ENCODE data around the gene ABHD17C. TPM values are rescaled to one million over a fixed set of nuclear protein-coding genes. Genes with fewer than 3 reads are reported as not detected.

ABHD17C gene
- total RNA-seq, 1 donor = 11.6 TPM

DNA sequence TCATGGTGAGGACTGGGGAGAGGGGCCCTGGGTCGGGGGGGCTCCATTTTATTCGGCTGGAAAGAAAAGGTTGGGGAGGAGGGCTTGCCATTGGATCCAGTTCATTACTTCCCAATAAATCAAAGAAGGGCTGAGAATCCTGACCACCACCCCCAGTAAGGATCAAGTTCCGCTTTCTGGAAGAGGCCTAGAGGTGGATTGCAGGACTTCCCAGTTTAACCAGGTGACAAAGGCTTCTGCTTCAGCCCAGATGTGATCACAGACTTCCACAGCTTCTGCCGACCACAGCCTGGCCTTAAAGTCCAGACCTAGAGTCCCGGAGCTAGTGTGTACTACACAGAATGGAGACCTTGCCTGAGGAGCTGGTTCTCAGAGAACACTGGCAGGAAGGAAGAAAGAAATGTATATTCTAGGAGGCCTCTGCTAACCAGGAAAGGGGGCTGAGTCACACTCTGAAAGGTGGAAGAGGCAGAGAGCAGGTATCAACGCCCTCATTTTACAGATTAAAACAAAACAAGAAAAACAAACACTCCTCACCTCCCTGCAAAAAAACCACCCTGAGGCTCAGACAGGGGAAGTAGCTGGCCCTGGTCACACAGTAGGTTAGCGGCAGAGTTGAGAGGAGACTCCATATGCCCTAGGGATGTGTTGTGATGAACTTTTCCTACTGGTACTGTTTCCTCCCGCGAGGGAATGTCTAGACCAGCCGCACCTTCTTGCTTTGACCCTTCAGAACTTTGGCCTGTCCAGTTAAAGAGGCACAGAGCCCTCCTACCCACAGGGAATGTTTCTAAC lies 82.9 kb downstream of the ABHD17C start:
- Histone ChIP-seq H2AFZ (ENCODE audit: low read length) (no peak overlapping the region), H3K4me2 (ENCODE audit: insufficient read depth, low read length) (peak overlapping the region; percentile 92), H3K27me3 (ENCODE audit: insufficient read depth, low read length) (no peaks in the 10 kb centered on the region), H3K4me3 (ENCODE audit: insufficient read depth, low read length) (peak overlapping the region; percentile 84), H3K79me2 (ENCODE audit: insufficient read depth, low read length) (peaks cover 27% of the 10 kb centered on the region), H3K36me3 (ENCODE audit: insufficient read depth, low read length) (peaks cover 32% of the 10 kb centered on the region), H3K4me1 (ENCODE audit: insufficient read depth, low read length) (peaks cover 40% of the 10 kb centered on the region), H3K27ac (ENCODE audit: low read depth, low read length) (peak overlapping the region; percentile 86), H4K20me1 (ENCODE audit: insufficient read depth, low read length) (peaks cover 35% of the 10 kb centered on the region), H3K9me3 (ENCODE audit: low read depth, low read length) (no peaks in the 10 kb centered on the region)
- TF ChIP-seq, protein P1, sequence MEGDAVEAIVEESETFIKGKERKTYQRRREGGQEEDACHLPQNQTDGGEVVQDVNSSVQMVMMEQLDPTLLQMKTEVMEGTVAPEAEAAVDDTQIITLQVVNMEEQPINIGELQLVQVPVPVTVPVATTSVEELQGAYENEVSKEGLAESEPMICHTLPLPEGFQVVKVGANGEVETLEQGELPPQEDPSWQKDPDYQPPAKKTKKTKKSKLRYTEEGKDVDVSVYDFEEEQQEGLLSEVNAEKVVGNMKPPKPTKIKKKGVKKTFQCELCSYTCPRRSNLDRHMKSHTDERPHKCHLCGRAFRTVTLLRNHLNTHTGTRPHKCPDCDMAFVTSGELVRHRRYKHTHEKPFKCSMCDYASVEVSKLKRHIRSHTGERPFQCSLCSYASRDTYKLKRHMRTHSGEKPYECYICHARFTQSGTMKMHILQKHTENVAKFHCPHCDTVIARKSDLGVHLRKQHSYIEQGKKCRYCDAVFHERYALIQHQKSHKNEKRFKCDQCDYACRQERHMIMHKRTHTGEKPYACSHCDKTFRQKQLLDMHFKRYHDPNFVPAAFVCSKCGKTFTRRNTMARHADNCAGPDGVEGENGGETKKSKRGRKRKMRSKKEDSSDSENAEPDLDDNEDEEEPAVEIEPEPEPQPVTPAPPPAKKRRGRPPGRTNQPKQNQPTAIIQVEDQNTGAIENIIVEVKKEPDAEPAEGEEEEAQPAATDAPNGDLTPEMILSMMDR (IDR thresholded peaks at IDR 0.05; ENCODE audit: extremely low read depth, low read depth, low read length) = no peak
- DNase-seq (ENCODE audit: insufficient read length, low spot score, missing footprints) = peak; percentile 69

- Histone ChIP-seq H3K4me3 (ENCODE audit: insufficient read depth, low read length) (peak overlapping the region; percentile 84), H2AFZ (ENCODE audit: low read length) (peak overlapping the region; percentile 6), H3K27me3 (ENCODE audit: insufficient read depth, low read length) (no peaks in the 10 kb centered on the region), H3K4me2 (ENCODE audit: insufficient read depth, low read length) (peak overlapping the region; percentile 92), H3K27ac (ENCODE audit: low read depth, low read length) (peak overlapping the region; percentile 86), H3K9me3 (ENCODE audit: low read depth, low read length) (no peaks in the 10 kb centered on the region), H3K4me1 (ENCODE audit: insufficient read depth, low read length) (peaks cover 40% of the 10 kb centered on the region), H4K20me1 (ENCODE audit: insufficient read depth, low read length) (peaks cover 41% of the 10 kb centered on the region), H3K36me3 (ENCODE audit: insufficient read depth, low read length) (peaks cover 38% of the 10 kb centered on the region), H3K79me2 (ENCODE audit: insufficient read depth, low read length) (peaks cover 27% of the 10 kb centered on the region)
- DNase-seq (ENCODE audit: insufficient read length, low spot score, missing footprints) = no peak
- TF ChIP-seq, protein P1 (IDR thresholded peaks at IDR 0.05; ENCODE audit: extremely low read depth, low read depth, low read length) = no peak
These were observed 83.5 kb downstream of the ABHD17C start for GRCh38 chr15:80778621-80778963.

DNA sequence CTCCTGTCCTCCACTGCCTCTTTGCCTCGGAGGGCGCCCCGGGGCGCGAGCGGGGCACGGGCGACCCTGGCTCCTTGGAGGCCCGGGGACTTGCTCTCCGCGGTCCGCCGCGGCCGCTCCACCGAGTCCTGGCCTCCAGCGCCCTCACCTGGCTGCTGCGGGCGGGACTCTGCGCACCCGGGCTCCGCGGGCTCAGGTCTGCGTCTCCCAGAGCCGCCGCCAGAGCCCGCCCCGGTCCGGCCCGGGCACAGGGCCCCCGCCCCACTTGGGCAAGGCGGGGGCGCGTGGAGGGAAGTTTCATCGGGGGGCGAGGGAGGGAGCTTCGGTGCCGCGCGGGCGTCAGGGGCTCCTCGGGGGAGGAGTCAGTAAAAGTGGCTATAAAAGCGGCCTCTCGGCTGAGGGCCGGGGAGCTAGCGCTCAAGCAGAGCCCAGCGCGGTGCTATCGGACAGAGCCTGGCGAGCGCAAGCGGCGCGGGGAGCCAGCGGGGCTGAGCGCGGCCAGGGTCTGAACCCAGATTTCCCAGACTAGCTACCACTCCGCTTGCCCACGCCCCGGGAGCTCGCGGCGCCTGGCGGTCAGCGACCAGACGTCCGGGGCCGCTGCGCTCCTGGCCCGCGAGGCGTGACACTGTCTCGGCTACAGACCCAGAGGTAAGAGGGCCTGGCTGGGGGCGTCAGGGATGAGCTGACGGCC lies 84.0 kb downstream of the ABHD17C start, which contains the start of gene CEMIP:
CEMIP (plus strand) TSS at position 407 of the 694 bp plus-strand sequence. CDS start 94,510 bp downstream, outside the sequence.
- Histone ChIP-seq H3K9me3 (ENCODE audit: low read depth, low read length) (no peaks in the 10 kb centered on the region), H3K27ac (ENCODE audit: low read depth, low read length) (peak within 1 kb of the TSS; percentile 86), H3K27me3 (ENCODE audit: insufficient read depth, low read length) (no peaks in the 10 kb centered on the region), H3K4me3 (ENCODE audit: insufficient read depth, low read length) (peak within 1 kb of the TSS; percentile 84), H3K4me1 (ENCODE audit: insufficient read depth, low read length) (peaks cover 45% of the 10 kb centered on the region), H2AFZ (ENCODE audit: low read length) (peak within 1 kb of the TSS; percentile 6), H3K79me2 (ENCODE audit: insufficient read depth, low read length) (peaks cover 33% of the 10 kb centered on the region), H3K4me2 (ENCODE audit: insufficient read depth, low read length) (peak within 1 kb of the TSS; percentile 92), H4K20me1 (ENCODE audit: insufficient read depth, low read length) (peaks cover 46% of the 10 kb centered on the region), H3K36me3 (ENCODE audit: insufficient read depth, low read length) (peaks cover 43% of the 10 kb centered on the region)
- TF ChIP-seq, protein P1 (IDR thresholded peaks at IDR 0.05; ENCODE audit: extremely low read depth, low read depth, low read length) = peak; percentile 65
- peak; percentile 97 for DNase-seq (ENCODE audit: insufficient read length, low spot score, missing footprints)

Data from osteoblast (primary cell).